IPS DF 6.9 (cell line): ENCODE results near the gene PTGDS.

Experiments
- DNase-seq: peaks from one replicate; pipeline ENCODE4 v3.0.0-alpha.2; 2013; ENCODE audit warnings: low read depth, low spot score
- H3K27ac ChIP-seq: one replicate; pipeline ENCODE4 v1.5.1; 2013; ENCODE audit warnings: low read length, control low read depth
- H3K27me3 ChIP-seq: 2 replicates; pipeline ENCODE4 v1.6.1; 2013; ENCODE audit warnings: mild to moderate bottlenecking, low read length; ENCODE audit not compliant: control insufficient read depth, insufficient read depth
- H3K36me3 ChIP-seq: 2 replicates; pipeline ENCODE4 v1.6.1; 2013; ENCODE audit warnings: low read length; ENCODE audit not compliant: control insufficient read depth, insufficient read depth
- H3K4me1 ChIP-seq: 2 replicates; pipeline ENCODE4 v1.6.1; 2013; ENCODE audit warnings: low read length; ENCODE audit not compliant: control insufficient read depth, insufficient read depth
- H3K4me3 ChIP-seq: 2 replicates; pipeline ENCODE4 v1.5.1; 2013; ENCODE audit warnings: mild to moderate bottlenecking, low read length
- H3K9me3 ChIP-seq: 2 replicates; pipeline ENCODE4 v1.6.1; 2013; ENCODE audit warnings: low read length, inconsistent platforms; ENCODE audit not compliant: control insufficient read depth, insufficient read depth
- WGBS: extraction: QIAGEN DNeasy Blood & Tissue Kit; methylation state at CpG from one replicate; pipeline ENCODE4 v1.1.7; 2013; ENCODE audit warnings: mixed read lengths, missing lambda C conversion rate; ENCODE audit not compliant: insufficient read length, insufficient coverage; 5-methylcytosine and 5-hydroxymethylcytosine counted together

The PTGDS gene

DNA sequence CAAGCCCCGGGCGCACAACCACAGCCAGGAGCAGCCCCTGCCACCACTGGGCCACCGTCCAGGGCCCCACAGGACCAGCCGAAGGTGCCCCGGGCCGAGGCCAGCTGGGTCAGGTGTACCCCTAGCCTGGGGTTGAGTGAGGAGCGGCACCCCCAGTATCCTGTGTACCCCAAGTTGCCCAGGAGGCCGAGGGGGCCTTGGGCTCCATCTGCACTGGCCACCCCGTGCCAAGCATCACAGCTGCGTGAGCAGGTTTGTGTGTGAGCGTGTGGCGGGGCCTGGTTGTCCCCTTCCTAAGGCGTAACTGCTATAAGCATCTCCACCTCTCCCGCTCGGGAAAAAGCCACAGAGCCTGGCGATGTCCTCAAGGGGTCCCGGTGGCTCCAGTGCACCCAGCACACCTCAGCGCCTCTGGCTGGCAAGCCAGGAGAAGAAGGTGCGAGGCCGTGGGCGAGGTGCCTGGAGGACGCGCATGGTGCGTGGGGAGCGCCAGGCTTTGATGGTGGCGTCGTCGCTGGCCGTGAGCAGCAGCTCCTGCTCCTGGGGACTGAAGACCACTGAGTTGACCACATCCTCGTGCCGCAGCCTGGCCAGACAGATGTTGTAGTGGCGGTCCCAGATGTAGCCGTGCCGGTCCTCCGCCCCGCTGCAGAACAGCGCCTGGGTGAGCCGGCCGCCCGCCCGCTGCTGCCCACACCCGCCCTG is 36.6 kb upstream of the PTGDS start:
- H3K9me3 ChIP-seq: no peaks in the 10 kb centered on the region
- no peak overlapping the region for H3K27ac ChIP-seq
- H3K36me3 ChIP-seq: peaks cover 26% of the 10 kb centered on the region
- no peaks in the 10 kb centered on the region for H3K27me3 ChIP-seq
- peaks cover 5% of the 10 kb centered on the region; the same call in 1 of the 2 replicates for H3K4me1 ChIP-seq
- H3K4me3 ChIP-seq: no peak overlapping the region
- DNase-seq: no peak
- no CpG with 5 or more reads among the region's 42 CpGs for WGBS

DNA sequence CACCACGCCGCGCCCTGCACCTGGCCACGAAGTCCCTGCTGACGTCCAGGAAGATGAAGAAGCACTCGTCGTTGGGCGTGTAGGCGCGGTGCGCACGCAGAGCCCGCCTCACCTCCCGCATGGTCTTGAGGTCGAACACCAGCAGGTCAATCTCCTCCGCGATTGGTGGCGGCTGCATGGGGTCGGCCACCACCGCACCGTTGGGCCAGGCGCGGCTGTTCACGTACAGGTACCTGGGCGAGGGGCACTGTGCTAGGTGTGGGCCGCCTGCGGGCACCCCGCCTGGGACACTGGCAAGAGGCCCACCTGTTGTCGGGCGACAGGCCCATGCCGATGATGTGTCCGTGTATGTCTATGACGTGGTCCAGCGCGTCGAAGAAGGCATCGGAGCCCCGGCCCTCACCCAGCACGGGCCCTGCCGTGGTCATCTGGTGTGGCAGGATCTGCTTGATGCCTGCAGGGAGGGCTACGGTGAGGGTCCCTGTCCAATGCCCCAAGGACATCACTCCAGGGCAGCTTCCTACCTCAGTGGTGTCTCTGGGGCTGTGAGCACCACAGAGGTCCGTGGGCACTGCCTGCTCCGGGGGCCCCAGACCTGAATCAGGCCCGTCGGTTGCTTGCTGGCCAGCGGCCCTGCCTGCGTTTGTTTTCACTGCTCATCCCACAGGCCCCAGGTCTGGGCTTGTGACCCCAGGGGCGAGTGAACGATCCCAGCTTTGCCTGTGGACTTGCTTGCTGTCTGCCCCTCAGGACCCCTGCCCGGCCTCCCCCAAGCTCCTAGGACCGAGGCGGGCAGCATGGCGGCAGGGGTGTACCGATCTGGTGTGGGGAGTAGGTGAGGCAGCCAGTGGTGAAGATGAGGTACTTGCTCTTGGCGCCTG is 35.8 kb upstream of the PTGDS start:
- Histone ChIP-seq H3K9me3 (no peaks in the 10 kb centered on the region), H3K36me3 (peaks cover 26% of the 10 kb centered on the region), H3K27me3 (no peaks in the 10 kb centered on the region), H3K27ac (no peak overlapping the region), H3K4me1 (peaks cover 5% of the 10 kb centered on the region; the same call in 1 of the 2 replicates), H3K4me3 (no peak overlapping the region)
- no peak for DNase-seq
- no CpG with 5 or more reads among the region's 55 CpGs for WGBS

DNA sequence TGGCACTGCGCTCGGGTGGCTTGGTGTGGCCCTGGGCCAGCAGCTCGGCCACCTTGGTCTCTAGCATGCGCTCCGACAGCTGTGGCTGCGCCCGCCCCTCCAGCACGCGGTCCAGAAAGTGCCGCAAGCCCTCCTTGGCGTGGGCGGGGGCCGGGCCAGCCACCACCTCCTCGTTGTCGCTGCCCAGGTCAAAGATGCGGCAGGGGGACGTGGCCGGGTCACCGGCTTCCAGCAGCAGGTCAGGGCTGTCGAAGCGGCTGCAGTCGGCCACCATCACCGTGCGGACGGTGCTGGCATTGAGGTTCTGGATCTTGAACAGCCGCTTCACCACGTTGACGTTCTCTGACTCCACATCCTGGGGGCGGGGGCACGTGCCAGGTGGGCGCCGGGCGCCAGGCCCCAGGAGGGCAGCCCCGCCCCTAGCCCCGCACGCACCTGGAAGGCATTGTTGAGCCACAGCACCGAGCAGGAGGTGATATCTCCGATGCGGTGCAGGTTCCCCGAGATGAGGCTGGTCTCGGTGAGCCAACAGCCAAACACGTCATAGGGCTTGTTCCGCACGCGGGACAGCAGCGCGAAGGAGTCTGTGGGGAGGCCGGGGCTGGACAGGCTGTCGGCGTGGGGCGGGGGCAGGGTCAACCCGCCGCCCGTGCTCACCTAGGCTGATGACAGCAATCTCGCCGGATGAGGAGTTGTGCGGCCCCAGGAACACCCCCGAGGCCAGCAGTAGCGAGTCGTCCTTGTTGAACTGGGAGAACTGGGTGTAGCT is 35.0 kb upstream of the PTGDS start:
- no peak for DNase-seq
- Histone ChIP-seq H3K4me1 (peaks cover 5% of the 10 kb centered on the region; the same call in 1 of the 2 replicates), H3K27me3 (no peaks in the 10 kb centered on the region), H3K36me3 (peaks cover 26% of the 10 kb centered on the region), H3K27ac (no peak overlapping the region), H3K4me3 (no peak overlapping the region), H3K9me3 (no peaks in the 10 kb centered on the region)
- WGBS: no CpG with 5 or more reads among the region's 60 CpGs

DNA sequence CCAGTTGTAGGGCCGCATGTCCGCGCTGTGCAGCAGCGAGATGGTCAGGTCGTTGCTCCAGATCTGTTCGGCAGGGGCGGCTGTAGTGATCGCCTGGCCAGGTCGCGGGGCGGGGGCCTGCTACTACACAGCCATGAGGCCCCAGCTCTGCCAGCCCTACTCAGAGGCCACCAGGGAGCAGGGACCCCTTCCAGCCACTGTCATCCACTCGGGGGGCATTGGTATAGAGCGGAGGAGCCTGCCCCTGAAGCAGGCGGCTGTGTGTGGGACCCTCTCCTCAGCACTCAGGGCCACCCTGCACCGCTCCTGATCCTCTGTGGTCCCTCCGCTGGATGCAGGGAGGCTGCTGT is 34.4 kb upstream of the PTGDS start:
- Histone ChIP-seq H3K27ac (no peak overlapping the region), H3K36me3 (peaks cover 26% of the 10 kb centered on the region), H3K4me1 (peaks cover 5% of the 10 kb centered on the region; the same call in 1 of the 2 replicates), H3K9me3 (no peaks in the 10 kb centered on the region), H3K27me3 (no peaks in the 10 kb centered on the region), H3K4me3 (no peak overlapping the region)
- no CpG with 5 or more reads among the region's 16 CpGs for WGBS
- no peak for DNase-seq

DNA sequence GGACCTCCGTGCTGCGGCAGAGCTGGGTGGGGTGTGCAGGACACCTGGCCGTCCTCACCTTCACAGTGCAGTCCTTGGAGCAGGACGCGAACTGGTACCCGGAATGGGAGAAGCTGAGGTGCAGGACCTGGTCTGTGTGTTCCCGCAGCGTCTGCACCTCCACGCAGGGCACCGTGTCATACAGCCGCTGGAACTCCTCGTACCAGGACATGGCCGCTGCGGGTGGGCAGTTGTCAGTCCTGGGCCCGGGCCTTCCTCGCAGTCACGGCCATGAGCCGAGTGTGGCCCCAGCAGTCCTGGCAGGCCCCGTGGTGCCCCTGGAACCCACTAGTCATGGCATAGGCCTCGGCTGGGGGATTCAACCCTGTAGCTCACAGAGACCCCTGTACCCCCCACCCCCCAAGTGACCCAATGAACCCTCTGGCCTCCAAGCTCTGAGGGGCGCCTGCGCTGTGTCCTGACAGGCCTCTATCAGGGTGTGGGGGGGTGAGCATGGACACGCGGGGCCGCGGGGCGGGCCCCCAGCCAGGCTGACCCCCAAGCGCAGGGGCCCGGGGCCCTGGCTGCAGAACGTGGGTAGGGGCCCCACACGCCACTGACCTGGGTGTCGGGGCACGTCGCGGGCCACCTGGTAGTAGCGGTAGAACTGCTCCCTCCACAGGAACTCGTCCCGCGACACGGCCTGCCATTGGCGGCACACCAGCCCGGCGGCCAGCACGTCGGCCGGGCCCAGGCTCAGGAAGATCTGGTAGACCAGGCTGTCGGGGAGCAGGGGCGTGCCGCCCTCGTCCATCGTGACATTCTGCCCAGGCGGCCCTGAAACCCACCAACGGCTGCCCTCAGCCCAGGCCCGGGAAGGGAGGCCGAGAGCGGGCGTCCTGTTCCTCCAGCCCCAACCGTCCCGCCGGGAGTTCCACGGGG is 33.8 kb upstream of the PTGDS start:
- Histone ChIP-seq H3K4me3 (peak overlapping the region; percentile 80), H3K4me1 (peaks cover 5% of the 10 kb centered on the region; the same call in 1 of the 2 replicates), H3K36me3 (peaks cover 26% of the 10 kb centered on the region), H3K9me3 (no peaks in the 10 kb centered on the region), H3K27me3 (no peaks in the 10 kb centered on the region), H3K27ac (no peak overlapping the region)
- WGBS: no CpG with 5 or more reads among the region's 61 CpGs
- no peak for DNase-seq

DNA sequence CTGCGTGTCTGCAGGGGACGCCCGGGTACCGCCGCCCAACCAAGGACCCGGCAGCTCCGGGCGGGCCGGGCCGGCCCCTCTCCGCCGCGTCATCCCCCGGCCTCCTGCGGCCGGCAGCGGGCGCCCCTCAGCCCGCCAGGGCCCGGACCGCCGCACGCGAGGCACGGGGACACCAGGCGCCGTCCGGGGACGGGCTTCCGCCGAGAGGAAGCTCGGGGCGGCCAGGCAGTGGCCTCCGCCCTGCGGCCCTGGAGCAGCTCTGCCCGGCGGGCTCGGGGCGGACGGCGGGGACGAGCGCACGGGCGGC is 33.1 kb upstream of the PTGDS start:
- no peak for DNase-seq
- Histone ChIP-seq H3K4me3 (peak overlapping the region; percentile 80), H3K27me3 (no peaks in the 10 kb centered on the region), H3K4me1 (peaks cover 5% of the 10 kb centered on the region; the same call in 1 of the 2 replicates), H3K9me3 (no peaks in the 10 kb centered on the region), H3K27ac (no peak overlapping the region), H3K36me3 (peaks cover 26% of the 10 kb centered on the region)
- no CpG with 5 or more reads among the region's 45 CpGs for WGBS

DNA sequence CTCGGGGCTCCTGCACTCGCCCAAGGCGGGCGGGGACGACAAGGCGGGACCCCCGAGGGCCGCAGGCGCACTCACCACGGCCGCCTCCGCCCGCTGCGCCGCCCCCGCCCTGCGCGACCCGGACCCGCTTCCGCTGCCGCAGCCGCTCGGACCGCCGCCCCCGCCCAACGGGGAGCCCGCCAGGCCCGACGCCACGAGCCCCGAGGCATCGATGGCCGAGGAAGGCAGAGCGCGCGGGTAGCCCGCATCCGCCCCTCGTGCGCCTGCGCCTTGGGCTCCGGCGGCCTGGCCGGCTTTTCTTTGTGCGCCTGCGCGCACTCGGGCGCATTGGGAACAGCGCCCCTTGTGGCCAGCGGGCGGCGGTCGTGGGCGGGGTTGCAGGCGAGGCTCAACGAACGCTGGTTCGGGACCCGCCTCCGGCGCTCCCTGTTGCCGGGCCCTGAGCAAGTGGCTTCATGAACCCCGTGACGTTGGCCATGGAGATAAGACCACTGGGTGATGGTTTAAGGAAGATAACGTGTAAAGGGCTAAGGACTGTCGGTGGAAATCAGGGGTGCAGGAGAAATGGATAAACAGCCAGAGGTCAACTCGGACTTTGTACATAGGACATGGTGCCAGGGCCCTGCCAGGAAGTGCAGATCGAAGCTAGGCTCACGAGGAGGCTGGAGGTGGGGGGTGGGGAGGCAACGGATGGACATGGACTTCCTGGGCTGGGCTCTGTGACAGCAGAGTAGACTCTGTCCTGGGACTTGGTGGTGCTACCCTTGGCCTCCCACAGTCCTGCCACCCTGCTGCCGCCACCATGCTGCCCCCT is 32.6 kb upstream of the PTGDS start, which contains the start of the genes C8G and FBXW5:
Gene C8G, plus strand, starts transcription at position 725 of the 814 bp plus-strand sequence. Its CDS starts 78 bp downstream, at position 803.
Gene FBXW5, minus strand, starts transcription at position 220 of the 814 bp plus-strand sequence. CDS start 655 bp downstream, outside the sequence.
- WGBS: no CpG with 5 or more reads among the region's 74 CpGs
- peaks cover 26% of the 10 kb centered on the region for H3K36me3 ChIP-seq

DNA sequence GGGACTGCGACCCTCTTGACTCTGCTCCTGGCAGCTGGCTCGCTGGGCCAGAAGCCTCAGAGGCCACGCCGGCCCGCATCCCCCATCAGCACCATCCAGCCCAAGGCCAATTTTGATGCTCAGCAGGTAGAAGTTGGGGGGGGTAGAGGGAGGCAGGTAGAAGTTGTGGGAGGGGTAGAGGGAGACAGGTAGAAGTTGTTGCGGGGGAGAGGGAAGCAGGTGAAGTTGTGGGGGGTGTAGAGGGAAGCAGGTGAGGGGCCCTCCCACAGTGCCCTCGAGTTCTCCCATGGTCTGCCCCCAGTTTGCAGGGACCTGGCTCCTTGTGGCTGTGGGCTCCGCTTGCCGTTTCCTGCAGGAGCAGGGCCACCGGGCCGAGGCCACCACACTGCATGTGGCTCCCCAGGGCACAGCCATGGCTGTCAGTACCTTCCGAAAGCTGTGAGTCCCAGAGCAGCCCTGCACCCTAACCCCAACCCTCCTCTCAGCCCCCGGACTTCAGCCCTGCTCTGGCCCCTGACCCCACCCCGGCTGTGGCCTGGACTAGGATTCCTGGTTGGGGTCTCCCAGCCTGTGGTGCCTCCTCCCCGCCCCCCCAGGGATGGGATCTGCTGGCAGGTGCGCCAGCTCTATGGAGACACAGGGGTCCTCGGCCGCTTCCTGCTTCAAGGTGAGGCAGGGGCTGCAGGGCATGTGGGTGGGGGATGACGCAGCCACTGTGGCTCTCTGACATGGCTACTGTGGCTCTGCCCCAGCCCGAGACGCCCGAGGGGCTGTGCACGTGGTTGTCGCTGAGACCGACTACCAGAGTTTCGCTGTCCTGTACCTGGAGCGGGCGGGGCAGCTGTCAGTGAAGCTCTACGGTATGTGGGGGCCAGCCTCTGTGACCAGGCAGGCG is 31.7 kb upstream of the PTGDS start:
- no peak for DNase-seq
- WGBS: no CpG with 5 or more reads among the region's 30 CpGs

More for the DNA sequence above, 32.6 kb upstream of the PTGDS start, which contains the start of the genes C8G and FBXW5:
- Histone ChIP-seq H3K27me3 (no peaks in the 10 kb centered on the region), H3K27ac (no peak within 1 kb of the TSS), H3K9me3 (no peaks in the 10 kb centered on the region), H3K4me3 (peak within 1 kb of the TSS; percentile 80), H3K4me1 (peaks cover 5% of the 10 kb centered on the region; the same call in 1 of the 2 replicates)
- peak; percentile 75 for DNase-seq

More for the DNA sequence above, 31.7 kb upstream of the PTGDS start:
- no peak overlapping the region for H3K4me3 ChIP-seq
- H3K27me3 ChIP-seq: no peaks in the 10 kb centered on the region
- H3K27ac ChIP-seq: no peak overlapping the region
- H3K36me3 ChIP-seq: peaks cover 18% of the 10 kb centered on the region
- H3K9me3 ChIP-seq: no peaks in the 10 kb centered on the region
- peaks cover 5% of the 10 kb centered on the region; the same call in 1 of the 2 replicates for H3K4me1 ChIP-seq
